Measurements from ENCODE around the gene TOX3. TPM values are rescaled to one million over a fixed set of nuclear protein-coding genes. Genes with fewer than 3 reads are reported as not detected.

The TOX3 gene
- total and polyA plus RNA-seq, 4 donors: 1.3 to 3.5 (median 2.4) TPM

- no peaks in the 10 kb centered on the region for H3K27me3 ChIP-seq (ENCODE audit: control insufficient read depth in 4 of 4, insufficient read depth in 4 of 4, low read length in 3 of 4)
- no peak for DNase-seq (ENCODE audit: low spot score)
- H3K4me1 ChIP-seq (ENCODE audit: control insufficient read depth in 4 of 4, insufficient read depth in 4 of 4, low read length in 3 of 4): peaks cover 0 to 4% (median 0%) of the 10 kb centered on the region in 4 donors
- no peak overlapping the region for H3K27ac ChIP-seq (ENCODE audit: low read depth in 1 of 2, low read length in 2 of 2)
- H3K9me3 ChIP-seq (ENCODE audit: control insufficient read depth in 4 of 4, low read length in 3 of 4): peaks cover 0 to 2% (median 0%) of the 10 kb centered on the region in 4 donors
- H3K9ac ChIP-seq (ENCODE audit: low read depth in 1 of 2, low read length in 2 of 2): no peak overlapping the region
- no peak overlapping the region for H3K4me3 ChIP-seq (ENCODE audit: low read depth in 1 of 3, low read length in 3 of 3)
- H3K36me3 ChIP-seq (ENCODE audit: control insufficient read depth in 4 of 4, insufficient read depth in 3 of 4, low read depth in 1 of 4, low read length in 3 of 4): no peaks in the 10 kb centered on the region
- 85% methylated on average over 5 of the region's 5 CpGs for WGBS
- TF ChIP-seq EGR1 (IDR thresholded peaks at IDR 0.05; ENCODE audit: low read depth in 2 of 2) (no peak), SP1 (IDR thresholded peaks at IDR 0.05) (no peak), GABPA (IDR thresholded peaks at IDR 0.05 in 1 of 2, conservative IDR thresholded peaks at IDR 0.05 in 1 of 2) (no peak)
These were observed 37.7 kb upstream of the TOX3 start for GRCh38 chr16:52584354-52585320.

GRCh38 chr16:52581530-52581929, 34.6 kb upstream of the TOX3 start:
- 84% methylated on average over 4 of the region's 4 CpGs for WGBS

GRCh38 chr16:52580488-52580887, 33.5 kb upstream of the TOX3 start:
- Histone ChIP-seq H3K27me3 (ENCODE audit: control insufficient read depth in 4 of 4, insufficient read depth in 4 of 4, low read length in 3 of 4) (no peaks in the 10 kb centered on the region), H3K9ac (ENCODE audit: low read depth in 1 of 2, low read length in 2 of 2) (no peak overlapping the region), H3K36me3 (ENCODE audit: control insufficient read depth in 4 of 4, insufficient read depth in 3 of 4, low read depth in 1 of 4, low read length in 3 of 4) (no peaks in the 10 kb centered on the region), H3K4me3 (ENCODE audit: low read depth in 1 of 3, low read length in 3 of 3) (no peak overlapping the region), H3K4me1 (ENCODE audit: control insufficient read depth in 4 of 4, insufficient read depth in 4 of 4, low read length in 3 of 4) (peaks cover 2 to 16% (median 7%) of the 10 kb centered on the region in 4 donors), H3K9me3 (ENCODE audit: control insufficient read depth in 4 of 4, low read length in 3 of 4) (no peaks in the 10 kb centered on the region), H3K27ac (ENCODE audit: low read depth in 1 of 2, low read length in 2 of 2) (no peak overlapping the region)
- DNase-seq (ENCODE audit: low spot score): no peak
- 65% methylated on average over 3 of the region's 3 CpGs for WGBS
- no peak for TF ChIP-seq MAX (IDR thresholded peaks at IDR 0.05)
- no peak for TF ChIP-seq FOXA2 (IDR thresholded peaks at IDR 0.05)
- no peak for TF ChIP-seq SP1 (IDR thresholded peaks at IDR 0.05)
- no peak for TF ChIP-seq YY1 (IDR thresholded peaks at IDR 0.05)
- no peak for TF ChIP-seq CTCF (IDR thresholded peaks at IDR 0.05; ENCODE audit: low read depth, low read length, missing input control)
- TF ChIP-seq TAF1 (conservative IDR thresholded peaks at IDR 0.05): no peak
- TF ChIP-seq RAD21 (IDR thresholded peaks at IDR 0.05): no peak
- no peak for TF ChIP-seq EGR1 (IDR thresholded peaks at IDR 0.05; ENCODE audit: low read depth in 2 of 2)
- TF ChIP-seq ZBTB33 (IDR thresholded peaks at IDR 0.05): no peak
- no peak for TF ChIP-seq REST (IDR thresholded peaks at IDR 0.05)

More at GRCh38 chr16:52581530-52581929, 34.6 kb upstream of the TOX3 start:
- Histone ChIP-seq H3K9me3 (ENCODE audit: control insufficient read depth in 4 of 4, low read length in 3 of 4) (peaks cover 0 to 2% (median 0%) of the 10 kb centered on the region in 4 donors), H3K9ac (ENCODE audit: low read depth in 1 of 2, low read length in 2 of 2) (no peak overlapping the region), H3K4me1 (ENCODE audit: control insufficient read depth in 4 of 4, insufficient read depth in 4 of 4, low read length in 3 of 4) (peaks cover 2 to 16% (median 7%) of the 10 kb centered on the region in 4 donors), H3K4me3 (ENCODE audit: low read depth in 1 of 3, low read length in 3 of 3) (no peak overlapping the region), H3K27me3 (ENCODE audit: control insufficient read depth in 4 of 4, insufficient read depth in 4 of 4, low read length in 3 of 4) (no peaks in the 10 kb centered on the region), H3K36me3 (ENCODE audit: control insufficient read depth in 4 of 4, insufficient read depth in 3 of 4, low read depth in 1 of 4, low read length in 3 of 4) (no peaks in the 10 kb centered on the region), H3K27ac (ENCODE audit: low read depth in 1 of 2, low read length in 2 of 2) (no peak overlapping the region)
- DNase-seq (ENCODE audit: low spot score): no peak
- no peak for TF ChIP-seq HNF4A (conservative IDR thresholded peaks at IDR 0.05)
- peak; percentile 79 to 82 for TF ChIP-seq RAD21 (IDR thresholded peaks at IDR 0.05)
- peak; percentile 50 for TF ChIP-seq CTCF (IDR thresholded peaks at IDR 0.05; ENCODE audit: low read depth, low read length, missing input control)

Data from liver (tissue), 9 donors.